NCI-H82 (cell line): ENCODE measurements around the gene KLK4.
A peak's percentile ranks its signal among the peaks of the same experiment; 100 is the strongest.

Source experiments
- DNase-seq: peaks from one replicate; lab custom pipeline; 2025; lab: John Stamatoyannopoulos, UW

The KLK4 gene

GRCh38 chr19:50911206-50912101, at the start of gene KLK4:
Gene KLK4, minus strand, starts transcription at chr19:50911395. Its CDS starts 657 bp downstream, at chr19:50910738.
- DNase-seq, result no peak

- peak; percentile 14 for DNase-seq
Measured at GRCh38 chr19:50959731-50960500, 48.7 kb upstream of the KLK4 start.

GRCh38 chr19:50957587-50957986, 46.4 kb upstream of the KLK4 start:
- DNase-seq, result no peak

GRCh38 chr19:50952910-50953309, 41.7 kb upstream of the KLK4 start, which contains the start of gene KLK5:
Gene KLK5, minus strand, starts transcription at chr19:50953038. Its CDS starts 381 bp downstream, at chr19:50952657.
- DNase-seq, result no peak

- no peak for DNase-seq
Measured at GRCh38 chr19:50949861-50950260, 38.7 kb upstream of the KLK4 start.

GRCh38 chr19:50947123-50947522, 35.9 kb upstream of the KLK4 start:
- no peak for DNase-seq

GRCh38 chr19:50944795-50945194, 33.6 kb upstream of the KLK4 start:
- no peak for DNase-seq

- DNase-seq, result no peak
Measured at GRCh38 chr19:50943074-50943828, 32.1 kb upstream of the KLK4 start.

GRCh38 chr19:50939596-50939995, 28.4 kb upstream of the KLK4 start:
- no peak for DNase-seq

- DNase-seq, result no peak
Measured at GRCh38 chr19:50933640-50934039, 22.4 kb upstream of the KLK4 start.

- DNase-seq, result no peak
Measured at GRCh38 chr19:50932690-50933083, 21.5 kb upstream of the KLK4 start.

GRCh38 chr19:50932018-50932689, 21.0 kb upstream of the KLK4 start:
- DNase-seq, result no peak

GRCh38 chr19:50931023-50931422, 19.8 kb upstream of the KLK4 start:
- no peak for DNase-seq

- no peak for DNase-seq
Measured at GRCh38 chr19:50928831-50929230, 17.6 kb upstream of the KLK4 start.

GRCh38 chr19:50926144-50926543, 14.9 kb upstream of the KLK4 start:
- DNase-seq, result no peak

GRCh38 chr19:50925734-50926133, 14.5 kb upstream of the KLK4 start:
- DNase-seq, result no peak

- no peak for DNase-seq
Measured at GRCh38 chr19:50924586-50924985, 13.4 kb upstream of the KLK4 start.

GRCh38 chr19:50922317-50922853, 11.2 kb upstream of the KLK4 start:
- DNase-seq, result peak; percentile 83

- DNase-seq, result no peak
Measured at GRCh38 chr19:50921426-50922316, 10.5 kb upstream of the KLK4 start.

GRCh38 chr19:50916069-50916468, 4.9 kb upstream of the KLK4 start:
- no peak for DNase-seq
